Measurements from ENCODE around the gene OR10G3.
"Not testable (repeated sequence)": the region's sequence is repeated elsewhere in the genome, so short reads cannot be mapped to it uniquely, and the experiment has no call there.

Gene OR10G3

GRCh38 chr14:21579976-21580375, at the start of gene OR10G3:
Gene OR10G3 (minus strand): TSS chr14:21580076. CDS start chr14:21570744, 9,332 bp downstream.
- Histone ChIP-seq H3K4me3 (ENCODE audit: low read depth, low read length) (no peak within 1 kb of the TSS), H3K27me3 (ENCODE audit: control insufficient read depth, insufficient read depth, low read length) (no peaks in the 10 kb centered on the region), H3K9me3 (ENCODE audit: control insufficient read depth, insufficient read depth, low read length) (no peaks in the 10 kb centered on the region), H3K36me3 (ENCODE audit: control insufficient read depth, insufficient read depth, low read length) (no peaks in the 10 kb centered on the region), H3K9ac (ENCODE audit: low read depth, low read length) (no peak within 1 kb of the TSS), H3K27ac (ENCODE audit: low read depth, low read length) (no peak within 1 kb of the TSS), H3K4me1 (ENCODE audit: control insufficient read depth, insufficient read depth, low read length) (no peaks in the 10 kb centered on the region)

- H3K27me3 ChIP-seq (ENCODE audit: control insufficient read depth, insufficient read depth, low read length): no peaks in the 10 kb centered on the region
- H3K9ac ChIP-seq (ENCODE audit: low read depth, low read length): no peak overlapping the region
- H3K27ac ChIP-seq (ENCODE audit: low read depth, low read length): no peak overlapping the region
- no peaks in the 10 kb centered on the region for H3K36me3 ChIP-seq (ENCODE audit: control insufficient read depth, insufficient read depth, low read length)
- no peaks in the 10 kb centered on the region for H3K4me1 ChIP-seq (ENCODE audit: control insufficient read depth, insufficient read depth, low read length)
- H3K4me3 ChIP-seq (ENCODE audit: low read depth, low read length): no peak overlapping the region
- no peaks in the 10 kb centered on the region for H3K9me3 ChIP-seq (ENCODE audit: control insufficient read depth, insufficient read depth, low read length)
Measured at GRCh38 chr14:21626491-21627230, 46.8 kb upstream of the OR10G3 start.

GRCh38 chr14:21617614-21618013, 37.7 kb upstream of the OR10G3 start:
- Histone ChIP-seq H3K27ac (ENCODE audit: low read depth, low read length) (no peak overlapping the region), H3K27me3 (ENCODE audit: control insufficient read depth, insufficient read depth, low read length) (no peaks in the 10 kb centered on the region)

GRCh38 chr14:21614240-21614639, 34.4 kb upstream of the OR10G3 start:
- Histone ChIP-seq H3K9me3 (ENCODE audit: control insufficient read depth, insufficient read depth, low read length) (no peaks in the 10 kb centered on the region), H3K4me3 (ENCODE audit: low read depth, low read length) (no peak overlapping the region), H3K27me3 (ENCODE audit: control insufficient read depth, insufficient read depth, low read length) (no peaks in the 10 kb centered on the region), H3K36me3 (ENCODE audit: control insufficient read depth, insufficient read depth, low read length) (no peaks in the 10 kb centered on the region), H3K27ac (ENCODE audit: low read depth, low read length) (no peak overlapping the region), H3K9ac (ENCODE audit: low read depth, low read length) (no peak overlapping the region), H3K4me1 (ENCODE audit: control insufficient read depth, insufficient read depth, low read length) (peaks cover 11% of the 10 kb centered on the region; the same call in 1 of the 2 replicates)

More at GRCh38 chr14:21617614-21618013, 37.7 kb upstream of the OR10G3 start:
- H3K4me1 ChIP-seq (ENCODE audit: control insufficient read depth, insufficient read depth, low read length): peaks cover 11% of the 10 kb centered on the region; the same call in 1 of the 2 replicates
- no peak overlapping the region for H3K9ac ChIP-seq (ENCODE audit: low read depth, low read length)
- no peaks in the 10 kb centered on the region for H3K9me3 ChIP-seq (ENCODE audit: control insufficient read depth, insufficient read depth, low read length)
- no peak overlapping the region for H3K4me3 ChIP-seq (ENCODE audit: low read depth, low read length)
- no peaks in the 10 kb centered on the region for H3K36me3 ChIP-seq (ENCODE audit: control insufficient read depth, insufficient read depth, low read length)

- Histone ChIP-seq H3K36me3 (ENCODE audit: control insufficient read depth, insufficient read depth, low read length) (no peaks in the 10 kb centered on the region), H3K27ac (ENCODE audit: low read depth, low read length) (no peak overlapping the region), H3K4me3 (ENCODE audit: low read depth, low read length) (no peak overlapping the region), H3K9ac (ENCODE audit: low read depth, low read length) (no peak overlapping the region), H3K9me3 (ENCODE audit: control insufficient read depth, insufficient read depth, low read length) (no peaks in the 10 kb centered on the region), H3K27me3 (ENCODE audit: control insufficient read depth, insufficient read depth, low read length) (no peaks in the 10 kb centered on the region), H3K4me1 (ENCODE audit: control insufficient read depth, insufficient read depth, low read length) (peaks cover 7% of the 10 kb centered on the region; the same call in 1 of the 2 replicates)
Measured at GRCh38 chr14:21612324-21612723, 32.4 kb upstream of the OR10G3 start.

- not testable (repeated sequence) for H3K9me3 ChIP-seq (ENCODE audit: control insufficient read depth, insufficient read depth, low read length); H3K9ac ChIP-seq (ENCODE audit: low read depth, low read length); H3K36me3 ChIP-seq (ENCODE audit: control insufficient read depth, insufficient read depth, low read length); H3K27ac ChIP-seq (ENCODE audit: low read depth, low read length); H3K4me1 ChIP-seq (ENCODE audit: control insufficient read depth, insufficient read depth, low read length); H3K4me3 ChIP-seq (ENCODE audit: low read depth, low read length); H3K27me3 ChIP-seq (ENCODE audit: control insufficient read depth, insufficient read depth, low read length)
Measured at GRCh38 chr14:21602181-21602580, 22.3 kb upstream of the OR10G3 start.

- H3K4me1 ChIP-seq (ENCODE audit: control insufficient read depth, insufficient read depth, low read length): no peaks in the 10 kb centered on the region
- no peaks in the 10 kb centered on the region for H3K27me3 ChIP-seq (ENCODE audit: control insufficient read depth, insufficient read depth, low read length)
- no peak overlapping the region for H3K4me3 ChIP-seq (ENCODE audit: low read depth, low read length)
- H3K36me3 ChIP-seq (ENCODE audit: control insufficient read depth, insufficient read depth, low read length): no peaks in the 10 kb centered on the region
- no peak overlapping the region for H3K27ac ChIP-seq (ENCODE audit: low read depth, low read length)
- peaks cover 9% of the 10 kb centered on the region; the same call in 1 of the 2 replicates for H3K9me3 ChIP-seq (ENCODE audit: control insufficient read depth, insufficient read depth, low read length)
- H3K9ac ChIP-seq (ENCODE audit: low read depth, low read length): no peak overlapping the region
Measured at GRCh38 chr14:21589317-21589716, 9.4 kb upstream of the OR10G3 start.

GRCh38 chr14:21575661-21576060, 4.2 kb downstream of the OR10G3 start:
- Histone ChIP-seq H3K9ac (ENCODE audit: low read depth, low read length) (no peak overlapping the region), H3K9me3 (ENCODE audit: control insufficient read depth, insufficient read depth, low read length) (no peaks in the 10 kb centered on the region), H3K27me3 (ENCODE audit: control insufficient read depth, insufficient read depth, low read length) (no peaks in the 10 kb centered on the region), H3K36me3 (ENCODE audit: control insufficient read depth, insufficient read depth, low read length) (no peaks in the 10 kb centered on the region), H3K4me3 (ENCODE audit: low read depth, low read length) (no peak overlapping the region), H3K4me1 (ENCODE audit: control insufficient read depth, insufficient read depth, low read length) (no peaks in the 10 kb centered on the region), H3K27ac (ENCODE audit: low read depth, low read length) (no peak overlapping the region)

- Histone ChIP-seq H3K36me3 (ENCODE audit: control insufficient read depth, insufficient read depth, low read length) (no peaks in the 10 kb centered on the region), H3K9me3 (ENCODE audit: control insufficient read depth, insufficient read depth, low read length) (no peaks in the 10 kb centered on the region), H3K27ac (ENCODE audit: low read depth, low read length) (no peak overlapping the region), H3K9ac (ENCODE audit: low read depth, low read length) (no peak overlapping the region), H3K4me3 (ENCODE audit: low read depth, low read length) (no peak overlapping the region), H3K4me1 (ENCODE audit: control insufficient read depth, insufficient read depth, low read length) (no peaks in the 10 kb centered on the region), H3K27me3 (ENCODE audit: control insufficient read depth, insufficient read depth, low read length) (no peaks in the 10 kb centered on the region)
Measured at GRCh38 chr14:21572604-21573003, 7.3 kb downstream of the OR10G3 start.

GRCh38 chr14:21558703-21559170, 21.1 kb downstream of the OR10G3 start:
- Histone ChIP-seq H3K27me3 (ENCODE audit: control insufficient read depth, insufficient read depth, low read length) (no peaks in the 10 kb centered on the region), H3K36me3 (ENCODE audit: control insufficient read depth, insufficient read depth, low read length) (no peaks in the 10 kb centered on the region), H3K4me1 (ENCODE audit: control insufficient read depth, insufficient read depth, low read length) (peaks cover 21% of the 10 kb centered on the region), H3K9me3 (ENCODE audit: control insufficient read depth, insufficient read depth, low read length) (no peaks in the 10 kb centered on the region), H3K9ac (ENCODE audit: low read depth, low read length) (no peak overlapping the region), H3K4me3 (ENCODE audit: low read depth, low read length) (no peak overlapping the region), H3K27ac (ENCODE audit: low read depth, low read length) (no peak overlapping the region)

GRCh38 chr14:21557084-21557901, 22.6 kb downstream of the OR10G3 start:
- Histone ChIP-seq H3K27me3 (ENCODE audit: control insufficient read depth, insufficient read depth, low read length) (no peaks in the 10 kb centered on the region), H3K4me1 (ENCODE audit: control insufficient read depth, insufficient read depth, low read length) (peaks cover 30% of the 10 kb centered on the region), H3K27ac (ENCODE audit: low read depth, low read length) (peak overlapping the region; percentile 96), H3K36me3 (ENCODE audit: control insufficient read depth, insufficient read depth, low read length) (no peaks in the 10 kb centered on the region), H3K9ac (ENCODE audit: low read depth, low read length) (peak overlapping the region; percentile 50), H3K9me3 (ENCODE audit: control insufficient read depth, insufficient read depth, low read length) (no peaks in the 10 kb centered on the region), H3K4me3 (ENCODE audit: low read depth, low read length) (peak overlapping the region; percentile 36)

All from HUES48 (cell line).